ENCODE measurements around the gene KLRD1. TPM values are rescaled to one million over a fixed set of nuclear protein-coding genes. Genes with fewer than 3 reads are reported as not detected.
"Not testable (repeated sequence)": the region's sequence is repeated elsewhere in the genome, so short reads cannot be mapped to it uniquely, and the experiment has no call there.

KLRD1 gene
- total RNA-seq, 1 donor from 2014 or later, result not detected

GRCh38 chr12:10374624-10375018 is 67.0 kb downstream of the KLRD1 start:
- Mint-ChIP-seq H3K4me1 (ENCODE audit: unreplicated experiment) (peaks cover 7% of the 10 kb centered on the region), H3K27ac (no peak overlapping the region), H3K36me3 (peaks cover 24% of the 10 kb centered on the region), H3K4me3 (no peak overlapping the region), H3K9me3 (no peaks in the 10 kb centered on the region), H3K27me3 (no peaks in the 10 kb centered on the region)
- TF ChIP-seq, protein P1, sequence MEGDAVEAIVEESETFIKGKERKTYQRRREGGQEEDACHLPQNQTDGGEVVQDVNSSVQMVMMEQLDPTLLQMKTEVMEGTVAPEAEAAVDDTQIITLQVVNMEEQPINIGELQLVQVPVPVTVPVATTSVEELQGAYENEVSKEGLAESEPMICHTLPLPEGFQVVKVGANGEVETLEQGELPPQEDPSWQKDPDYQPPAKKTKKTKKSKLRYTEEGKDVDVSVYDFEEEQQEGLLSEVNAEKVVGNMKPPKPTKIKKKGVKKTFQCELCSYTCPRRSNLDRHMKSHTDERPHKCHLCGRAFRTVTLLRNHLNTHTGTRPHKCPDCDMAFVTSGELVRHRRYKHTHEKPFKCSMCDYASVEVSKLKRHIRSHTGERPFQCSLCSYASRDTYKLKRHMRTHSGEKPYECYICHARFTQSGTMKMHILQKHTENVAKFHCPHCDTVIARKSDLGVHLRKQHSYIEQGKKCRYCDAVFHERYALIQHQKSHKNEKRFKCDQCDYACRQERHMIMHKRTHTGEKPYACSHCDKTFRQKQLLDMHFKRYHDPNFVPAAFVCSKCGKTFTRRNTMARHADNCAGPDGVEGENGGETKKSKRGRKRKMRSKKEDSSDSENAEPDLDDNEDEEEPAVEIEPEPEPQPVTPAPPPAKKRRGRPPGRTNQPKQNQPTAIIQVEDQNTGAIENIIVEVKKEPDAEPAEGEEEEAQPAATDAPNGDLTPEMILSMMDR (conservative IDR thresholded peaks at IDR 0.05), result no peak
- DNase-seq (ENCODE audit: extremely low spot score, unreplicated experiment), result no peak

DNA sequence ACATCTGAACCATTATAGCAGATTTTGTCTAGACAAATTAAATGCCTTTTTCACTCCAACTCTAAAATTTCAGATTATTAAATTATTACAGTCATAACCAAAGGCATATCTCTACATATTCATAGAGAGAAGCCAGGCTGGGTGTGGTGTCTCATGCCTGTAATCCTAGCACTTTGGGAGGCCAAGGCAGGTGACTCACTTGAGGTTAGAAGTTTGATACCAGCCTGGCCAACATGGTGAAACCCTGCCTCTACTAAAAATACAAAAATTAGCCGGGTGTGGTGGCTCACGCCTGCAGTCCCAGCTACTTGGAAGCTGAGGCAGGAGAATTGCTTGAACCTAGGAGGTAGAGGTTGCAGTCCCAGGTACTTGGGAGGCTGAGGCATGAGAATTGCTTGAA is 71.1 kb downstream of the KLRD1 start:
- H3K9me3 Mint-ChIP-seq; H3K27ac Mint-ChIP-seq; H3K4me3 Mint-ChIP-seq; H3K36me3 Mint-ChIP-seq; DNase-seq (ENCODE audit: extremely low spot score, unreplicated experiment); H3K27me3 Mint-ChIP-seq; H3K4me1 Mint-ChIP-seq (ENCODE audit: unreplicated experiment): not testable (repeated sequence)

Other genes with a start within 250 kb of the KLRD1 start
- gene CLEC1A, start 208.9 kb upstream of the KLRD1 start, total RNA-seq (ENCODE audit: low replicate concordance), result 0.86 and 3.6 TPM in 2 replicates
- gene CLEC7A, start 177.7 kb upstream of the KLRD1 start, total RNA-seq (ENCODE audit: low replicate concordance), result 1.8 and 16.2 TPM in 2 replicates
- gene OLR1, start 135.7 kb upstream of the KLRD1 start, total RNA-seq (ENCODE audit: low replicate concordance), result 0.19 and 2.8 TPM in 2 replicates
- 0.68 and 3.4 TPM in 2 replicates for gene TMEM52B, start 128.8 kb upstream of the KLRD1 start, total RNA-seq (ENCODE audit: low replicate concordance)
- gene GABARAPL1, start 95.0 kb upstream of the KLRD1 start, total RNA-seq (ENCODE audit: low replicate concordance), result 43.5 and 252 TPM in 2 replicates
- gene KLRK1, start 82.2 kb downstream of the KLRD1 start, total RNA-seq (ENCODE audit: low replicate concordance), result not detected in 2 replicates
- gene KLRC4, start 101.9 kb downstream of the KLRD1 start, total RNA-seq (ENCODE audit: low replicate concordance), result not detected in 2 replicates
- not detected in 2 replicates for gene KLRC3, start 112.7 kb downstream of the KLRD1 start, total RNA-seq (ENCODE audit: low replicate concordance)
- gene KLRC2, start 128.1 kb downstream of the KLRD1 start, total RNA-seq (ENCODE audit: low replicate concordance), result 0.57 and 0.75 TPM in 2 replicates
- not detected in 2 replicates for gene KLRC1, start 145.5 kb downstream of the KLRD1 start, total RNA-seq (ENCODE audit: low replicate concordance)
- gene EIF2S3B, start 198.0 kb downstream of the KLRD1 start, total RNA-seq (ENCODE audit: low replicate concordance), result 0.80 and 0.90 TPM in 2 replicates

Data from type B pancreatic cell (in vitro differentiated cells).